ENCODE measurements around the gene RCOR3.
A peak's percentile ranks its signal among the peaks of the same experiment; 100 is the strongest.
"Not testable (repeated sequence)": the region's sequence is repeated elsewhere in the genome, so short reads cannot be mapped to it uniquely, and the experiment has no call there.

The RCOR3 gene

GRCh38 chr1:211240567-211240966 is 18.6 kb upstream of the RCOR3 start:
- peaks cover 22% of the 10 kb centered on the region for H3K27me3 Mint-ChIP-seq
- not testable (repeated sequence) for H3K4me3 Mint-ChIP-seq; H3K9me3 Mint-ChIP-seq; ATAC-seq (replicated peaks; ENCODE audit: extremely low read depth, poor library complexity, severe bottlenecking); H3K27ac Mint-ChIP-seq (ENCODE audit: low read depth); H3K36me3 Mint-ChIP-seq (ENCODE audit: insufficient read depth); DNase-seq (ENCODE audit: low spot score in 2 of 2); H3K4me1 Mint-ChIP-seq

- H3K27ac Mint-ChIP-seq (ENCODE audit: low read depth), result no peak overlapping the region
- peaks cover 22% of the 10 kb centered on the region for H3K27me3 Mint-ChIP-seq
- no peaks in the 10 kb centered on the region for H3K4me1 Mint-ChIP-seq
- H3K9me3 Mint-ChIP-seq, result no peaks in the 10 kb centered on the region
- no peak overlapping the region for H3K4me3 Mint-ChIP-seq
- no peaks in the 10 kb centered on the region for H3K36me3 Mint-ChIP-seq (ENCODE audit: insufficient read depth)
- DNase-seq (ENCODE audit: low spot score in 2 of 2) (no peak), ATAC-seq (replicated peaks; ENCODE audit: extremely low read depth, poor library complexity, severe bottlenecking) (no peak)
These were observed 18.1 kb upstream of the RCOR3 start for GRCh38 chr1:211241071-211241470.

GRCh38 chr1:211243639-211244038 is 15.5 kb upstream of the RCOR3 start:
- H3K4me3 Mint-ChIP-seq; H3K27ac Mint-ChIP-seq (ENCODE audit: low read depth); ATAC-seq (replicated peaks; ENCODE audit: extremely low read depth, poor library complexity, severe bottlenecking); DNase-seq (ENCODE audit: low spot score in 2 of 2); H3K4me1 Mint-ChIP-seq; H3K36me3 Mint-ChIP-seq (ENCODE audit: insufficient read depth); H3K9me3 Mint-ChIP-seq: not testable (repeated sequence)
- peaks cover 22% of the 10 kb centered on the region for H3K27me3 Mint-ChIP-seq

GRCh38 chr1:211246583-211246982 is 12.6 kb upstream of the RCOR3 start:
- not testable (repeated sequence) for H3K27ac Mint-ChIP-seq (ENCODE audit: low read depth)

GRCh38 chr1:211247921-211248320 is 11.2 kb upstream of the RCOR3 start:
- H3K4me3 Mint-ChIP-seq, result no peak overlapping the region
- no peaks in the 10 kb centered on the region for H3K9me3 Mint-ChIP-seq
- DNase-seq (ENCODE audit: low spot score in 2 of 2) (no peak), ATAC-seq (replicated peaks; ENCODE audit: extremely low read depth, poor library complexity, severe bottlenecking) (no peak)
- H3K27ac Mint-ChIP-seq (ENCODE audit: low read depth), result no peak overlapping the region
- peaks cover 11% of the 10 kb centered on the region for H3K27me3 Mint-ChIP-seq
- no peaks in the 10 kb centered on the region for H3K36me3 Mint-ChIP-seq (ENCODE audit: insufficient read depth)
- no peaks in the 10 kb centered on the region for H3K4me1 Mint-ChIP-seq

More at GRCh38 chr1:211246583-211246982, 12.6 kb upstream of the RCOR3 start:
- H3K36me3 Mint-ChIP-seq (ENCODE audit: insufficient read depth); ATAC-seq (replicated peaks; ENCODE audit: extremely low read depth, poor library complexity, severe bottlenecking); H3K4me1 Mint-ChIP-seq; H3K9me3 Mint-ChIP-seq; DNase-seq (ENCODE audit: low spot score in 2 of 2); H3K4me3 Mint-ChIP-seq: not testable (repeated sequence)
- H3K27me3 Mint-ChIP-seq, result peaks cover 11% of the 10 kb centered on the region

- not testable (repeated sequence) for H3K4me1 Mint-ChIP-seq; ATAC-seq (replicated peaks; ENCODE audit: extremely low read depth, poor library complexity, severe bottlenecking); H3K27me3 Mint-ChIP-seq; H3K36me3 Mint-ChIP-seq (ENCODE audit: insufficient read depth); H3K9me3 Mint-ChIP-seq; H3K4me3 Mint-ChIP-seq; DNase-seq (ENCODE audit: low spot score in 2 of 2)
- H3K27ac Mint-ChIP-seq (ENCODE audit: low read depth), result peak overlapping the region; percentile 21
These were observed 9.6 kb upstream of the RCOR3 start for GRCh38 chr1:211249611-211250010.

GRCh38 chr1:211257826-211258225 is 1.3 kb upstream of the RCOR3 start:
- H3K36me3 Mint-ChIP-seq (ENCODE audit: insufficient read depth), result peaks cover 22% of the 10 kb centered on the region
- H3K27ac Mint-ChIP-seq (ENCODE audit: low read depth), result peak overlapping the region; percentile 95
- ATAC-seq (replicated peaks; ENCODE audit: extremely low read depth, poor library complexity, severe bottlenecking), result no peak
- peak overlapping the region; percentile 95 for H3K4me3 Mint-ChIP-seq
- H3K27me3 Mint-ChIP-seq, result no peaks in the 10 kb centered on the region
- peaks cover 20% of the 10 kb centered on the region for H3K4me1 Mint-ChIP-seq
- no peaks in the 10 kb centered on the region for H3K9me3 Mint-ChIP-seq
- DNase-seq (ENCODE audit: low spot score in 2 of 2), result no peak

GRCh38 chr1:211258310-211258755 is 833 bp upstream of the RCOR3 start:
- peak overlapping the region; percentile 95 for H3K4me3 Mint-ChIP-seq
- no peaks in the 10 kb centered on the region for H3K27me3 Mint-ChIP-seq
- H3K27ac Mint-ChIP-seq (ENCODE audit: low read depth), result peak overlapping the region; percentile 95
- no peaks in the 10 kb centered on the region for H3K9me3 Mint-ChIP-seq
- ATAC-seq (replicated peaks; ENCODE audit: extremely low read depth, poor library complexity, severe bottlenecking) (peak; percentile 15), DNase-seq (ENCODE audit: low spot score in 2 of 2) (peak; percentile 33 to 37)
- peaks cover 20% of the 10 kb centered on the region for H3K4me1 Mint-ChIP-seq
- H3K36me3 Mint-ChIP-seq (ENCODE audit: insufficient read depth), result peaks cover 22% of the 10 kb centered on the region

- Mint-ChIP-seq H3K36me3 (ENCODE audit: insufficient read depth) (peaks cover 25% of the 10 kb centered on the region), H3K27me3 (no peaks in the 10 kb centered on the region), H3K9me3 (no peaks in the 10 kb centered on the region), H3K4me1 (peaks cover 20% of the 10 kb centered on the region), H3K27ac (ENCODE audit: low read depth) (peak overlapping the region; percentile 95), H3K4me3 (peak overlapping the region; percentile 95)
- peak; percentile 33 for ATAC-seq (replicated peaks; ENCODE audit: extremely low read depth, poor library complexity, severe bottlenecking)
- no peak for DNase-seq (ENCODE audit: low spot score in 2 of 2)
These were observed 516 bp downstream of the RCOR3 start for GRCh38 chr1:211259638-211260126.

GRCh38 chr1:211260141-211261107 is 1.3 kb downstream of the RCOR3 start:
- Mint-ChIP-seq H3K36me3 (ENCODE audit: insufficient read depth) (peaks cover 25% of the 10 kb centered on the region), H3K9me3 (no peaks in the 10 kb centered on the region), H3K27me3 (no peaks in the 10 kb centered on the region)

GRCh38 chr1:211261229-211261628 is 2.1 kb downstream of the RCOR3 start:
- Mint-ChIP-seq H3K9me3 (no peaks in the 10 kb centered on the region), H3K27ac (ENCODE audit: low read depth) (peak overlapping the region; percentile 95), H3K4me1 (peaks cover 25% of the 10 kb centered on the region), H3K27me3 (no peaks in the 10 kb centered on the region), H3K36me3 (ENCODE audit: insufficient read depth) (peaks cover 28% of the 10 kb centered on the region), H3K4me3 (peak overlapping the region; percentile 95)
- DNase-seq (ENCODE audit: low spot score in 2 of 2), result no peak
- ATAC-seq (replicated peaks; ENCODE audit: extremely low read depth, poor library complexity, severe bottlenecking), result no peak

More at GRCh38 chr1:211260141-211261107, 1.3 kb downstream of the RCOR3 start:
- ATAC-seq (replicated peaks; ENCODE audit: extremely low read depth, poor library complexity, severe bottlenecking) (peak; percentile 26), DNase-seq (ENCODE audit: low spot score in 2 of 2) (peak; percentile 19 to 24)
- H3K4me3 Mint-ChIP-seq, result peak overlapping the region; percentile 95
- peaks cover 20% of the 10 kb centered on the region for H3K4me1 Mint-ChIP-seq
- H3K27ac Mint-ChIP-seq (ENCODE audit: low read depth), result peak overlapping the region; percentile 95

- H3K9me3 Mint-ChIP-seq; DNase-seq (ENCODE audit: low spot score in 2 of 2); H3K27me3 Mint-ChIP-seq; ATAC-seq (replicated peaks; ENCODE audit: extremely low read depth, poor library complexity, severe bottlenecking); H3K27ac Mint-ChIP-seq (ENCODE audit: low read depth); H3K4me3 Mint-ChIP-seq: not testable (repeated sequence)
- H3K4me1 Mint-ChIP-seq, result peaks cover 29% of the 10 kb centered on the region
- peaks cover 28% of the 10 kb centered on the region for H3K36me3 Mint-ChIP-seq (ENCODE audit: insufficient read depth)
These were observed 3.9 kb downstream of the RCOR3 start for GRCh38 chr1:211263022-211263421.
